HFFc6 (cell line): ENCODE measurements around the gene ZSWIM3. TPM values are rescaled to one million over a fixed set of nuclear protein-coding genes. Genes with fewer than 3 reads are reported as not detected.

Experiments
- DNase-seq: peaks from one replicate; pipeline ENCODE4 v3.0.0-alpha.2; 2018
- H3K27ac Mint-ChIP-seq: 2 replicates; pipeline ENCODE4 v1.8.0; 2020; ENCODE audit warnings: mild to moderate bottlenecking, mixed read lengths
- H3K27me3 Mint-ChIP-seq: 2 replicates; pipeline ENCODE4 v1.8.0; 2021; ENCODE audit warnings: mild to moderate bottlenecking, moderate library complexity, mixed read lengths; ENCODE audit not compliant: insufficient read depth
- H3K36me3 Mint-ChIP-seq: 2 replicates; pipeline ENCODE4 v1.8.0; 2021; ENCODE audit warnings: low read depth, mixed read lengths
- H3K4me1 Mint-ChIP-seq: 2 replicates; pipeline ENCODE4 v1.8.0; 2020; ENCODE audit warnings: low read depth, mixed read lengths
- H3K4me3 Mint-ChIP-seq: 2 replicates; pipeline ENCODE4 v1.8.0; 2020; ENCODE audit warnings: mild to moderate bottlenecking, moderate library complexity, mixed read lengths
- H3K9me3 Mint-ChIP-seq: 2 replicates; pipeline ENCODE4 v1.8.0; 2020; ENCODE audit warnings: mild to moderate bottlenecking, mixed read lengths
- total RNA-seq, 6 experiments: library from RNA; stranded (reverse); fragmentation: NEBNext Ultra II Directional; extraction: Animal tissue kit (Norgen Biotek cat#: 25700); gene quantifications; 2 replicates in 1 of 6; 3 replicates in 5 of 6; pipeline ENCODE4 v1.2.3, GENCODE V29; 2021
- TF ChIP-seq, protein P1 (sequence below): fragments of 200-600 bp; sonication (generic); IDR thresholded peaks from 2 replicates; pipeline ENCODE4 v1.5.0; 2021; ENCODE audit warnings: antibody characterized with exemption, mild to moderate bottlenecking

The ZSWIM3 gene
- total RNA-seq, 6 experiments from 2014 or later, result 2.3 to 4.0 (median 2.7) TPM

DNA sequence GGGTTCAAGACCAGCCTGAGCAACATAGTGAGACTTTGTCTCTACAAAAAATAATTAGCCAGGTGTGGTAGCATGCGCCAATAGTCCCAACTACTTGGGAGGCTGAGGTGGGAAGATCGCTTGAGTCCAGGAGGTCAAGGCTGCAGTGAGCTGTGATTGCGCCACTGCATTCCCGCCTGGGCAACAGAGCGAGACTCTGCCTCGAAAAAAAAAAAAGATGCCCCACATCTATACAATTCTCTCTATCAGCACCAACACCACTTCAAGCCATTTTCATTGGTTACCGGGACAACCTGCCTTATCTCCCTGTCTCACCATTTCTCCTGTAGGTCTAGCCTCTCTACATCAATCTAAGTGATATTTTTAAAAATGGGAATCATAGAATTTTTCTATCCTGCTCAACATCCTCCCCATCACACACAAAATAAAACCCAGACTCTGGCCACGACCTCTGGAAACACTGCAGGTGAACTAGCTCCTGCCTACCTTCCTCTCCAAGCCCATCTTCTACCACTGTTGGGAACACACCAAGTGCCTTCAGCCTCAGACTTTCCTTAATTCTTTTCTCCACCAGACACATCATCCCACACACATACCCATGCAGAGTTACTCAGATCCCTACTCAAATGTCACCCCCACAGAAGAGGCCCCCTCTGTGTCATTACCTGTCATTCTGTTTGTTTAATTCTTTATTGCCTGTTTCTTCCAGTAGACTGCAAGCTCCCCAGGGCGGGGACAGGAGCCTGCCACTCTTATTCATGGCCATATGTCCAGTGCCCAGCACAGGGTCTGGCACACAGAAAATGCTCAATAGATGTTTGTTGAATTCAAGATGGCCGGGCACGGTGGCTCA lies 64.1 kb downstream of the ZSWIM3 start:
- TF ChIP-seq, protein P1, sequence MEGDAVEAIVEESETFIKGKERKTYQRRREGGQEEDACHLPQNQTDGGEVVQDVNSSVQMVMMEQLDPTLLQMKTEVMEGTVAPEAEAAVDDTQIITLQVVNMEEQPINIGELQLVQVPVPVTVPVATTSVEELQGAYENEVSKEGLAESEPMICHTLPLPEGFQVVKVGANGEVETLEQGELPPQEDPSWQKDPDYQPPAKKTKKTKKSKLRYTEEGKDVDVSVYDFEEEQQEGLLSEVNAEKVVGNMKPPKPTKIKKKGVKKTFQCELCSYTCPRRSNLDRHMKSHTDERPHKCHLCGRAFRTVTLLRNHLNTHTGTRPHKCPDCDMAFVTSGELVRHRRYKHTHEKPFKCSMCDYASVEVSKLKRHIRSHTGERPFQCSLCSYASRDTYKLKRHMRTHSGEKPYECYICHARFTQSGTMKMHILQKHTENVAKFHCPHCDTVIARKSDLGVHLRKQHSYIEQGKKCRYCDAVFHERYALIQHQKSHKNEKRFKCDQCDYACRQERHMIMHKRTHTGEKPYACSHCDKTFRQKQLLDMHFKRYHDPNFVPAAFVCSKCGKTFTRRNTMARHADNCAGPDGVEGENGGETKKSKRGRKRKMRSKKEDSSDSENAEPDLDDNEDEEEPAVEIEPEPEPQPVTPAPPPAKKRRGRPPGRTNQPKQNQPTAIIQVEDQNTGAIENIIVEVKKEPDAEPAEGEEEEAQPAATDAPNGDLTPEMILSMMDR, result no peak
- Mint-ChIP-seq H3K27me3 (peaks cover 5% of the 10 kb centered on the region), H3K4me3 (no peak overlapping the region), H3K4me1 (peaks cover 30% of the 10 kb centered on the region), H3K9me3 (no peaks in the 10 kb centered on the region), H3K36me3 (no peaks in the 10 kb centered on the region), H3K27ac (no peak overlapping the region)
- no peak for DNase-seq

DNA sequence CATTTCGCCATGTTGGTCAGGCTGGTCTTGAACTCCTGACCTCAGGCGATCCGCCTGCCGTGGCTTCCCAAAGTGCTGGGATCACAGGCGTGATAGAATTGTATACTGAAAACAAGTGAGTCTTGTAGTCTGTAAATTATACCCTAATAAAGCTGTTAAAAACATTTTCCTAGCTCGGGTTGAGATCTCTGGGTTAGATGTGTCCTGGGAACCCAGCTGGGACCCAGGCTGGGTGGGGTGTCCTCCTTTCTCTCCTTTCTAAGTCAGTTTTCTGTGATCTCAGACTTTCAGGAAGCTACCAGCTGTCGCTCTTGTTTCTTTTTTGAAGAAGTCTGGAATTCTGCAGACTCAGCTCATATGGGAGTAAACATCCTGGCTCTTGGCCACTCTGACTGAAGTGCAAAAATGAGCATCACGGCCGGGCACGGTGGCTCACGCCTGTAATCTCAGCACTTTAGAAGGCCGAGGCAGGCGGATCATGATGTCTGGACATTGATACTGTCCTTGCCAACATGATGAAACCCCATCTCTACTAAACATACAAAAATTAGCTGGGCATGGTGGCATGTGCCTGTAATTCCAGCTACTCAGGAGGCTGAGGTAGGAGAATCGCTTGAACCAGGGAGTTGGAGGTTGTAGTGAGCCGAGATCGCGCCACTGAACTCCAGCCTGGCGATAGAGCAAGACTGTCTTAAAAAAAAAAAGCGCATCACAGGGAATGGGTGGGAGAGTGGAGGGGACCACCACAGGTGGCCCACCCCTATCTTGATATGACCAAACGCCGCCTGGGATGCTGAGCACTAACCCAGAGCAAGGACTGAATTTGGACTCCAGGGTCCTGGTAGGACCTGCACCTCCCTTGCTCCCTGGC lies 67.2 kb downstream of the ZSWIM3 start:
- H3K4me1 Mint-ChIP-seq, result peaks cover 17% of the 10 kb centered on the region
- H3K4me3 Mint-ChIP-seq, result peak overlapping the region; percentile 41; the same call in 1 of the 2 replicates
- H3K27me3 Mint-ChIP-seq, result peaks cover 3% of the 10 kb centered on the region
- no peak for DNase-seq
- no peak overlapping the region for H3K27ac Mint-ChIP-seq
- H3K36me3 Mint-ChIP-seq, result no peaks in the 10 kb centered on the region
- TF ChIP-seq, protein P1, result no peak
- H3K9me3 Mint-ChIP-seq, result no peaks in the 10 kb centered on the region

DNA sequence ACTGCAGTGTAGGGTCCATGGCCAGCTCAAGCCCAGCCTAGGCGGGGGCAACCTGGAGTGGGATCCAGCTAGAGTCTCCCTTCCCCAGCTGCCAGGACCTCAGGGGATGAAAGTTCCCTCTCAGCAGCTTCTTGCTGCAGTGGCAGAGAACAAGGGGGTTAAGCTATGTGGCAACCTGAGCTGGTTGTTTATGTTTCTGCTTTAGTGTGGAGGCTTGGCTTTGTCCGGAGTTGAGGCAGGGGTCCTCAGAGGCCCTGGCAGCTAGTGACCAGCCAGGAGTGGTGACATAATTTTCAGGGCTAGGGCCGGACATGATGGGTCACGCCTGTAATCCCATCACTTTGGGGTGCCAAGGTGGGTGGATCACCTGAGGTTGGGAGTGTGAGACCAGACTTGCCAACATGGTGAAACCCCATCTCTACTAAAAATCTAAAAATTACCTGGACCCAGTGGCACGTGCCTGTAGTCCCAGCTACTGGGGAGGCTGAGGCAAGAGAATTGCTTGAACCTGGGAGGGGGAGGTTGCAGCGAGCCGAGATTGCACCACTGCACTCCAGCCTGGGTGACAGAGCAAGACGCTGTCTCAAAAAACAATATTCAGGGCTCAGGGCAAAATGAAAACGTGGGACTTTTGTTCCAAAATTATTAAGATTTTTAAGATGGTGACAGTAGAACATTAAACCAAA lies 68.5 kb downstream of the ZSWIM3 start:
- Mint-ChIP-seq H3K27me3 (peaks cover 3% of the 10 kb centered on the region), H3K36me3 (no peaks in the 10 kb centered on the region), H3K4me3 (no peak overlapping the region), H3K9me3 (no peaks in the 10 kb centered on the region), H3K27ac (no peak overlapping the region), H3K4me1 (peaks cover 6% of the 10 kb centered on the region)
- TF ChIP-seq, protein P1, result no peak
- no peak for DNase-seq

DNA sequence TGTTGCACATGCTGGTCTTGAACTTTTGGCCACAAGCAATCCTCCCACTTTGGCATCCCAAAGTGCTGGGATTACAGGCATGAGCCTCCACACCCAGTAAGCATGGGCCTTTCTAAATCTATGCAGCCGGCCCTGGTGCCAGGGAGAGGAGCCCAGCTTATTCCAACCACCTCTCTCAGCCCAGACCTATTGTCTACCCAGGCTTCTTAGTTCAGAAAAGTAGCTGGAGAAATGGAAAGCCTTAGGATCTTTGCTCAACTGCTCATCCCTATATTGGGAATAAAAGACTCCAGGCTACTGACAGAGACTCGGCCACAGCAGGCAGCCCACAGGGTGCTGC lies 69.3 kb downstream of the ZSWIM3 start:
- H3K9me3 Mint-ChIP-seq, result no peaks in the 10 kb centered on the region
- H3K27me3 Mint-ChIP-seq, result no peaks in the 10 kb centered on the region; the same call in 1 of the 2 replicates
- peaks cover 6% of the 10 kb centered on the region for H3K4me1 Mint-ChIP-seq
- no peak overlapping the region for H3K27ac Mint-ChIP-seq
- H3K36me3 Mint-ChIP-seq, result no peaks in the 10 kb centered on the region
- H3K4me3 Mint-ChIP-seq, result no peak overlapping the region
- TF ChIP-seq, protein P1, result no peak
- no peak for DNase-seq

DNA sequence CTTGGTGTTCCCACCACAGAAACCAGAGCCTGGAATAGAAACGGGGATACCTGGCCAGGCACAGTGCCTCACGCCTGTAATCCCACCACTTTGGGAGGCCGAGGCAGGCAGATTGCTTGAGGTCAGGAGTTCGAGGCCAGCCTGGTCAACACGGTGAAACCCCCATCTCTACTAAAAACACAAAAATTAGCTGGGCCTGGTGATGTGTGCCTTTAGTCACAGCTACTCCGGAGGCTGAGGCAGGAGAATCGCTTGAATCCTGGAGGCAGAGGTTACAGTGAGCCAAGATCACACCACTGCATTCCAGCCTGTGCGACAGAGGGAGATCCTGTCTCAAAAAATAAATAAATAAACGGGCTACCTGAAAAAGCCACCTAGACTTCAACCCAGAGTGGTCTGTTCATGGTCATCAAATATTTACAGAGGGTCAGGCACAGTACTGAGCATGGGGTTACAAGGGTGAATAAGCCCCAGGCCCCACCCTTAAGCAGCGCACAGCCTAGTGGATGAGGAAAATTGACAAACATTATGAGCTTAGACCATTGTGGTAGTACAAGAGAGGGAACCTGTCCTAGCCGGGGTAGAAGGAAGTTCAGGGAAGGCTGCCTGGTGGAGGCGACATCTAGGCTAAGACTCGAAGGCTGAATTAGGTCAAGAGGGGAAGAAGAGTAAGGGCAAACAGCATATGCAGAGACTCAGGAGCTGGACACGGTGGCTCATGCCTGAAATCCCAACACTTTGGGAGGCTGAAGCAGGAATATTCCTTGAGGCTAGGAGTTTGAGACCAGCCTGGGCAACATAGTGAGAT lies 69.9 kb downstream of the ZSWIM3 start:
- no peaks in the 10 kb centered on the region for H3K36me3 Mint-ChIP-seq
- no peak overlapping the region for H3K4me3 Mint-ChIP-seq
- H3K27me3 Mint-ChIP-seq, result no peaks in the 10 kb centered on the region; the same call in 1 of the 2 replicates
- no peaks in the 10 kb centered on the region for H3K9me3 Mint-ChIP-seq
- TF ChIP-seq, protein P1, result no peak
- H3K27ac Mint-ChIP-seq, result no peak overlapping the region
- no peak for DNase-seq
- peaks cover 6% of the 10 kb centered on the region for H3K4me1 Mint-ChIP-seq
